Measurements from ENCODE around the gene RNF138.

GRCh38 chr18:32096946-32097345 lies 5.3 kb downstream of the RNF138 start:
- no peak for TF ChIP-seq EZH2 (IDR thresholded peaks at IDR 0.05; ENCODE audit: low read depth)
- no peak for TF ChIP-seq CTCF (conservative IDR thresholded peaks at IDR 0.05)

All from PC-9 (cell line).